HCT116 (cell line): ENCODE measurements around the gene FLT4. TPM values are rescaled to one million over a fixed set of nuclear protein-coding genes. Genes with fewer than 3 reads are reported as not detected.

ENCODE experiments used
- ATAC-seq: fragments of 200-7000 bp; cut with Tn5 transposase; 2 replicates; pipeline ENCODE4 v1.9.1; 2020; ENCODE audit warnings: mild to moderate bottlenecking, moderate library complexity
- BruUV-seq: library from RNA; stranded (reverse); fragments of 400-500 nt; replicated peaks from 2 replicates; lab custom pipeline; 2021; lab: Mats Ljungman, UMichigan
- CTCF ChIA-PET: fragments of 300-600 bp; sonication (Branson Sonifier 250); formaldehyde crosslinking; loops from one replicate; lab custom pipeline; 2021; ENCODE audit warnings: antibody characterized with exemption; lab: Charles Lee
- POLR2A ChIA-PET: fragments of 300-600, 350-600 bp; sonication (Branson Sonifier 250); formaldehyde crosslinking; loops from one replicate; lab custom pipeline; 2021; ENCODE audit warnings: antibody characterized with exemption; lab: Charles Lee
- RAD21 ChIA-PET, 2 experiments: fragments of 300-600 bp; sonication (Branson Sonifier 250); formaldehyde crosslinking; loops; one replicate each; lab custom pipeline; 2023; ENCODE audit warnings: low total read pairs in 2 of 2; ENCODE audit not compliant: uncharacterized antibody in 2 of 2, unreplicated experiment in 2 of 2, low non-redundant PET in 1 of 2; lab: Charles Lee
- DNase-seq: peaks from one replicate; pipeline ENCODE4 v3.0.0-alpha.2; 2010; ENCODE audit warnings: low read depth, low spot score
- H2AFZ ChIP-seq: fragments of 200-600 bp; shearing (Covaris generic), sonication (generic); 2 replicates; pipeline ENCODE4 v1.6.1; 2017; ENCODE audit warnings: low read depth, mixed run types, mixed read lengths, antibody characterized with exemption, low read length; ENCODE audit not compliant: poor library complexity, severe bottlenecking
- H3K27ac ChIP-seq: 2 replicates; pipeline ENCODE4 v1.5.1; 2012; ENCODE audit warnings: low read depth, low read length
- H3K27me3 ChIP-seq: fragments of 200-600 bp; sonication (generic); 2 replicates; pipeline ENCODE4 v1.6.1; 2016; ENCODE audit warnings: mixed run types, low read length, mixed read lengths; ENCODE audit not compliant: insufficient read depth
- H3K36me3 ChIP-seq, 2 experiments: fragments of 200-500 bp in 1 of 2; fragments of 200-600 bp in 1 of 2; sonication (Bioruptor generic) in 1 of 2; sonication (generic) in 1 of 2; 2 replicates each; pipeline versions ENCODE4 v1.5.1 to v1.6.1; 2014 to 2016; ENCODE audit warnings: low read length in 2 of 2, inconsistent platforms in 1 of 2, mixed read lengths in 1 of 2, mixed run types in 1 of 2; ENCODE audit not compliant: insufficient read depth in 2 of 2, control insufficient read depth in 1 of 2
- H3K4me1 ChIP-seq, 2 experiments: fragments of 200-600 bp in 1 of 2; sonication (generic) in 1 of 2; 2 replicates each; pipeline versions ENCODE4 v1.5.1 to v1.6.1; 2012 to 2017; ENCODE audit warnings: low read length in 2 of 2, inconsistent platforms in 1 of 2, mild to moderate bottlenecking in 1 of 2, mixed read lengths in 1 of 2, mixed run types in 1 of 2, moderate library complexity in 1 of 2; ENCODE audit not compliant: insufficient read depth in 2 of 2, control insufficient read depth in 1 of 2
- H3K4me2 ChIP-seq: fragments of 200-600 bp; sonication (generic); 2 replicates; pipeline ENCODE4 v1.6.1; 2017; ENCODE audit warnings: mixed run types, low read length, mixed read lengths
- H3K4me3 ChIP-seq, 2 experiments: fragments of 200-600 bp in 1 of 2; sonication (generic) in 1 of 2; replicated peaks in 1 of 2; 2 replicates each; pipeline ENCODE4 v1.5.1; 2011 to 2016; ENCODE audit warnings: low read length in 2 of 2, control low read depth in 1 of 2, low read depth in 1 of 2, mild to moderate bottlenecking in 1 of 2, mixed read lengths in 1 of 2, mixed run types in 1 of 2
- H3K79me2 ChIP-seq: fragments of 200-600 bp; sonication (generic); 2 replicates; pipeline ENCODE4 v1.6.1; 2017; ENCODE audit warnings: mild to moderate bottlenecking, mixed run types, low read length, moderate library complexity, mixed read lengths; ENCODE audit not compliant: insufficient read depth
- H3K9ac ChIP-seq: fragments of 200-600 bp; sonication (generic); 2 replicates; pipeline ENCODE4 v1.6.1; 2016; ENCODE audit warnings: low read length, mixed read lengths
- H3K9me2 ChIP-seq: fragments of 200-600 bp; sonication (generic), shearing (Covaris generic); 2 replicates; pipeline ENCODE4 v1.6.1; 2017; ENCODE audit warnings: mixed run types, mild to moderate bottlenecking, moderate library complexity; ENCODE audit not compliant: insufficient read depth
- H3K9me3 ChIP-seq, 2 experiments: fragments of 200-500 bp in 1 of 2; fragments of 200-600 bp in 1 of 2; sonication (Bioruptor generic) in 1 of 2; sonication (generic) in 1 of 2; 2 replicates each; pipeline ENCODE4 v1.6.1; 2014 to 2017; ENCODE audit warnings: low read length in 2 of 2, mixed read lengths in 2 of 2, inconsistent platforms in 1 of 2, low read depth in 1 of 2, mild to moderate bottlenecking in 1 of 2, mixed run types in 1 of 2, moderate library complexity in 1 of 2; ENCODE audit not compliant: control insufficient read depth in 1 of 2, insufficient read depth in 1 of 2
- H4K20me1 ChIP-seq: fragments of 200-600 bp; sonication (generic), shearing (Covaris generic); 2 replicates; pipeline ENCODE4 v1.6.1; 2017; ENCODE audit warnings: mixed run types, mild to moderate bottlenecking, moderate library complexity; ENCODE audit not compliant: insufficient read depth
- ATF3 ChIP-seq: IDR thresholded peaks from 2 replicates; pipeline ENCODE4 v1.6.1; 2012
- CBX3 ChIP-seq: IDR thresholded peaks from 2 replicates; pipeline ENCODE4 v1.6.1; 2012; ENCODE audit warnings: low read depth
- CEBPB ChIP-seq: IDR thresholded peaks from 2 replicates; pipeline ENCODE4 v1.6.1; 2012; ENCODE audit warnings: low read depth
- EGR1 ChIP-seq: IDR thresholded peaks from 2 replicates; pipeline ENCODE4 v1.6.1; 2012; ENCODE audit warnings: low read depth
- ELF1 ChIP-seq: IDR thresholded peaks from 2 replicates; pipeline ENCODE4 v1.6.1; 2012; ENCODE audit warnings: low read depth, borderline replicate concordance
- EZH2phosphoT487 ChIP-seq: fragments of 200-600 bp; IDR thresholded peaks from 2 replicates; pipeline ENCODE4 v1.6.1; 2018; ENCODE audit warnings: antibody characterized with exemption, borderline replicate concordance
- JUND ChIP-seq: IDR thresholded peaks from 2 replicates; pipeline ENCODE4 v1.6.1; 2012
- POLR2A ChIP-seq: IDR thresholded peaks from 2 replicates; pipeline ENCODE4 v1.7.0; 2011; ENCODE audit warnings: borderline replicate concordance; ENCODE audit not compliant: insufficient read depth, insufficient read length; ENCODE audit errors: extremely low read depth
- POLR2AphosphoS5 ChIP-seq: IDR thresholded peaks from 2 replicates; pipeline ENCODE4 v1.6.1; 2011; ENCODE audit warnings: mild to moderate bottlenecking, low read depth, low read length, moderate library complexity
- SIN3A ChIP-seq: IDR thresholded peaks from 2 replicates; pipeline ENCODE4 v1.6.1; 2012; ENCODE audit warnings: low read depth
- SRF ChIP-seq: IDR thresholded peaks from 2 replicates; pipeline ENCODE4 v1.6.1; 2012; ENCODE audit warnings: low read depth
- TCF7L2 ChIP-seq: IDR thresholded peaks from 2 replicates; pipeline ENCODE4 v1.7.0; 2011; ENCODE audit warnings: borderline replicate concordance, inconsistent platforms; ENCODE audit not compliant: insufficient read depth, insufficient read length; ENCODE audit errors: extremely low read depth
- ZNF274 ChIP-seq: fragments of 200-500 bp; sonication (Bioruptor generic); IDR thresholded peaks from 2 replicates; pipeline ENCODE4 v1.6.1; 2014; ENCODE audit warnings: mild to moderate bottlenecking, low read depth, low read length, inconsistent platforms
- intact Hi-C: fragments of 100-400 bp; cut with micrococcal nuclease; formaldehyde crosslinking; loops from 2 replicates; pipeline ENCODE4 v1.10.0; 2022
- total RNA-seq: library from RNA; stranded (reverse); gene quantifications from one replicate; pipeline ENCODE4 v1.2.1, GENCODE V29; 2021; ENCODE audit not compliant: unreplicated experiment
- TF ChIP-seq, protein P1 (sequence below): IDR thresholded peaks from 2 replicates; pipeline ENCODE4 v1.6.1; 2012
- TF ChIP-seq, protein P2 (sequence below), 3 experiments: fragments of 200-600 bp in 1 of 3; sonication (generic) in 1 of 3; IDR thresholded peaks in 2 of 3; conservative IDR thresholded peaks in 1 of 3; 2 replicates each; pipeline ENCODE4 v1.5.1; 2012 to 2017; ENCODE audit warnings: low read depth in 2 of 3, low read length in 2 of 3, antibody characterized with exemption in 1 of 3, borderline replicate concordance in 1 of 3, control low read depth in 1 of 3, mild to moderate bottlenecking in 1 of 3, mixed read lengths in 1 of 3, mixed run types in 1 of 3, moderate library complexity in 1 of 3; ENCODE audit not compliant: insufficient read depth in 1 of 3

FLT4 gene
- total RNA-seq, 1 experiment from 2014 or later = 0.17 TPM

- H3K4me2 ChIP-seq = no peak overlapping the region
- DNase-seq = no peak
- H3K9ac ChIP-seq = no peak overlapping the region
- no peaks in the 10 kb centered on the region for H3K9me3 ChIP-seq
- no peak for ATAC-seq
- no TSS peak for BruUV-seq
- ChIA-PET CTCF (no interaction called here), POLR2A (no interaction called here)
- intact Hi-C loops = no loop called here
- no peaks in the 10 kb centered on the region for H3K79me2 ChIP-seq
- H3K27ac ChIP-seq = no peak overlapping the region
- no peaks in the 10 kb centered on the region for H4K20me1 ChIP-seq
- H3K4me1 ChIP-seq = no peaks in the 10 kb centered on the region
- no peak overlapping the region for H2AFZ ChIP-seq
- H3K9me2 ChIP-seq = no peaks in the 10 kb centered on the region
- H3K4me3 ChIP-seq = no peak overlapping the region
- TF ChIP-seq ATF3 (no peak), ELF1 (no peak), EZH2phosphoT487 (no peak), JUND (no peak), ZNF274 (no peak), SRF (no peak), EGR1 (no peak), CBX3 (no peak), CEBPB (no peak), SIN3A (no peak), POLR2A (no peak), TCF7L2 (no peak), POLR2AphosphoS5 (no peak)
- TF ChIP-seq, protein P1, sequence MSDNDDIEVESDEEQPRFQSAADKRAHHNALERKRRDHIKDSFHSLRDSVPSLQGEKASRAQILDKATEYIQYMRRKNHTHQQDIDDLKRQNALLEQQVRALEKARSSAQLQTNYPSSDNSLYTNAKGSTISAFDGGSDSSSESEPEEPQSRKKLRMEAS = no peak
- TF ChIP-seq, protein P2, sequence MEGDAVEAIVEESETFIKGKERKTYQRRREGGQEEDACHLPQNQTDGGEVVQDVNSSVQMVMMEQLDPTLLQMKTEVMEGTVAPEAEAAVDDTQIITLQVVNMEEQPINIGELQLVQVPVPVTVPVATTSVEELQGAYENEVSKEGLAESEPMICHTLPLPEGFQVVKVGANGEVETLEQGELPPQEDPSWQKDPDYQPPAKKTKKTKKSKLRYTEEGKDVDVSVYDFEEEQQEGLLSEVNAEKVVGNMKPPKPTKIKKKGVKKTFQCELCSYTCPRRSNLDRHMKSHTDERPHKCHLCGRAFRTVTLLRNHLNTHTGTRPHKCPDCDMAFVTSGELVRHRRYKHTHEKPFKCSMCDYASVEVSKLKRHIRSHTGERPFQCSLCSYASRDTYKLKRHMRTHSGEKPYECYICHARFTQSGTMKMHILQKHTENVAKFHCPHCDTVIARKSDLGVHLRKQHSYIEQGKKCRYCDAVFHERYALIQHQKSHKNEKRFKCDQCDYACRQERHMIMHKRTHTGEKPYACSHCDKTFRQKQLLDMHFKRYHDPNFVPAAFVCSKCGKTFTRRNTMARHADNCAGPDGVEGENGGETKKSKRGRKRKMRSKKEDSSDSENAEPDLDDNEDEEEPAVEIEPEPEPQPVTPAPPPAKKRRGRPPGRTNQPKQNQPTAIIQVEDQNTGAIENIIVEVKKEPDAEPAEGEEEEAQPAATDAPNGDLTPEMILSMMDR (IDR thresholded peaks at IDR 0.05 in 2 of 3, conservative IDR thresholded peaks at IDR 0.05 in 1 of 3; ENCODE audit: borderline replicate concordance in 1 of 3, insufficient read depth in 1 of 3, low read depth in 2 of 3, low read length in 2 of 3) = no peak
- TF ChIP-seq, all 23 proteins: peak for 0
- H3K36me3 ChIP-seq = no peaks in the 10 kb centered on the region
- no peaks in the 10 kb centered on the region for H3K27me3 ChIP-seq
- RAD21 ChIA-PET = no interaction called here
Measured at GRCh38 chr5:180619563-180619915, 29.9 kb downstream of the FLT4 start.
